CD4-positive, alpha-beta T cell treated with Interferon alpha-2 for 1 hour (primary cell): ENCODE data around the gene SLC25A1.

ENCODE experiments used
- DNase-seq, 2 donors: peaks; one replicate each; pipeline ENCODE4 v3.0.0-alpha.2; 2020 to 2022

The SLC25A1 gene

GRCh38 chr22:19180234-19180633 lies 1.7 kb upstream of the SLC25A1 start:
- no peak for DNase-seq

DNA sequence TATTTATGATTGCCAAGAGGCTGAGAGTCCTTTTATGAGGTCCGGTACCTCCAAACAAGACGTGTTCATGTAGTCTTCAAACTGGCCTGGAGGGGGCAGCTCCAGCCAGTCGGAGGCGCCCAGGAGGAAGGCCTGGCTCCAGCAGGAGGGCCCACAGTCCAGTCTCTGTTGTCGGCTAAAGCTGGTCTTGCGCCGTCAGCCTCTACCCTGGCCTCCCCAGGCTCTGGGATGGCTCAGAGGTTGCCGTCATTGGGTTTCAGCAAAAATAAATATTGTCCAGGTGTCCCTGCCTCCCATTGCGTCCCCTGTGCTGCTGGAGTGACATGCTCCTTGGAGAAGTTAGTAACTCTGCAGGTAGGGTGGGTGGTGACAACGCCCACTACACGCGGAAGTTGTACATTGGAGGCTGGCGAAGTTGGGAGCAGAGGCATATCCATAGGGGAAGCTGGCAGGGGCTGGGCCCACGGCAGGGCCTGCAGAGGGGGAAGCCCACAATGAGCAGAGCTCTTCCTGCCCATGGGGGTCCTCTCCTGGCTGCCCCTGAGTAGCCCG lies 1.0 kb upstream of the SLC25A1 start:
- peak; percentile 54 to 61 for DNase-seq

DNA sequence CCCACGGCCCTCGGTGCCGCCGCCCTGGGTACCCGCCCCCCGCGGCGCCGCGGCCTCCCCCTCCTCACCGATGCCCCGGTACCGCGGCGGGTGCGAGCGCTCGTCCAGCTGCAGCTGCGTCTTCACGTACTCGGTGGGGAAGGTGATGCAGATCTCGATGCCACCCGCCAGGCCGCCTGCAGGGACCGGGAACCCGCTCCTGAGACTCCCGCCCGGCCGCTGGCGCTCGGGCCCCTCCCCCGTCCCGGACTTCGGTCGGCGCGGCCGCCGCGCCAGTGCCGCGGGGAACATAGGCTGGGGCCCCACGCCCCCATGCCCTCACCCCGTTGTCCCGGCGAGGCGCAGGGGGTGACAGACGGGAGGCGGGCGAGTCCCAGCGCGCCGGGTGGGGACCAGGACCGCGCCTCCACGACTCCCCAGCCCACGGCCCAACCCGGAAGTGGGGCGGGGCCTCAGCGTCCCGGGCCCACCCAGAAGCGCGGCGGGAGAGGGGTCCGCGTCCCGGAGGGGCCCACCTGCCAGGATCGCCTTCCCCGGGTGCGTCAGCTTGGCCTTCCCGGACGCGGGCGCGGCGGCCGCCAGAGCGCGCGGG lies 375 bp downstream of the SLC25A1 start:
- peak; percentile 30 to 61 for DNase-seq

GRCh38 chr22:19177164-19178064 lies 1.1 kb downstream of the SLC25A1 start:
- DNase-seq: no peak

GRCh38 chr22:19176732-19177131 lies 1.8 kb downstream of the SLC25A1 start:
- no peak for DNase-seq

DNA sequence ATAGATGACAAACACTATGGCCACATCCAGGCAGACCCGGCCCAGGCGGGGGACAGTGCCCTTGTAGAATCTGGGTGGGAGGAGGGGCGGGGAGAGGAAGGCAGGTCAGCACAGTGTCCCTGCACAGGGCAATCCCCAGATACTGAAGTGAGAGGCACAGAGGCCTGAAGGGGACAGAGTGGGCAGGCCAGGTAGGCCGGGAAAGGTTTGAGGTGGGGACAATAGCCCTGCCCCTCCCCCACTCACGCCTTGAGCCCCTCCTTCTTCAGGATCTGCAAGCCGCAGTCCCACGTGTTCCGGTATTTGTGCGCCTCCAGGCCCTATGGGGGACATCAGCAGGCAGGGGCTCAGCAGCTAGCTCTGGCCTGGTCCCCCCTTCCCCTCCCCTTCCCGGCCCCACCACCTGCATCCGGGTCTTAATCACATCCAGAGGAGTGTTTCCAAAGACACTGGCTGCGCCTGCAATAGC lies 2.3 kb downstream of the SLC25A1 start:
- no peak for DNase-seq

GRCh38 chr22:19175602-19176174 lies 2.8 kb downstream of the SLC25A1 start:
- DNase-seq: no peak

GRCh38 chr22:19175026-19175601 lies 3.4 kb downstream of the SLC25A1 start:
- DNase-seq: no peak

GRCh38 chr22:19174106-19175025 lies 4.2 kb downstream of the SLC25A1 start:
- peak in 1 of 2 donors; percentile 45 for DNase-seq

- no peak for DNase-seq
Observed at GRCh38 chr22:19173047-19174035, 5.2 kb downstream of the SLC25A1 start.

- no peak for DNase-seq
Observed at GRCh38 chr22:19172213-19173046, 6.1 kb downstream of the SLC25A1 start.

- no peak for DNase-seq
Observed at GRCh38 chr22:19169947-19170318, 8.6 kb downstream of the SLC25A1 start.

- no peak for DNase-seq
Observed at GRCh38 chr22:19169002-19169946, 9.3 kb downstream of the SLC25A1 start.

DNA sequence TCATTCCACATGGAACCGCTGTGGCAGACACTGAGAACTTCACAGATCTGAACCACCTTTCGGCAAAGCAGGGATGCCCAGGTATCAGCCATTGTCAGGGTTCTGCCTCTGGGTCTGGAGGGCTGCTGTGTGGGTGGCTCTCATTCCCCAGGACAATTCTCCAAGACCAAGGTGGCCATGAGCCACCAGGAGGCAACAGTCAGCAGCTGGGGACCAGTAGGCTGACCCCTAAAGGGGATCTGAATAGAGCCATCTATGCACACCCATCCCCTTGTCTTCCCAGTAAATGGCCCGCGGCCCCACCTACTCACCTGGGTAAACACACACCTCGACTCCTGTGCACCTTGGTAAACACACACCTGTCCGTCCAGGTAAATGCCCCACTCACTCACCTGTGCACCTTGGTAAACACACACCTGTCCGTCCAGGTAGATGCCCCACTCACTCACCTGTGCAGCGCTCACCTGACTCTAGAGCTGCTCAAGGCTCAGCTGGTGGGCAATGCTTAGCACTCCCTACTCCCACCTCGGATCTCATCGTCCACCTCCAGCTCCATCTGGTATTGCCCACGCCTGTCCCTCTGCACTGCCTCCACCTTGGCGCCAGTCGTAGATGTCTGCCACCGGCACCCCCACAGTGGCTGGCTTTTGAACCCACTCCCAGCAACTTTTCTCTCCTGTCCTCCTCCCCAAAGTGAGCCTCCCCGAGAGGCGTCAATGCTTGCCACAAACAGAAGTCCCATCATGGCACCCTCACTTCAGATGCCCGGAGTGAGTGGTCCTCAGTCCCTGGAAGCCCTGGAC lies 10.2 kb downstream of the SLC25A1 start:
- no peak for DNase-seq

GRCh38 chr22:19167106-19167869 lies 11.2 kb downstream of the SLC25A1 start:
- no peak for DNase-seq

DNA sequence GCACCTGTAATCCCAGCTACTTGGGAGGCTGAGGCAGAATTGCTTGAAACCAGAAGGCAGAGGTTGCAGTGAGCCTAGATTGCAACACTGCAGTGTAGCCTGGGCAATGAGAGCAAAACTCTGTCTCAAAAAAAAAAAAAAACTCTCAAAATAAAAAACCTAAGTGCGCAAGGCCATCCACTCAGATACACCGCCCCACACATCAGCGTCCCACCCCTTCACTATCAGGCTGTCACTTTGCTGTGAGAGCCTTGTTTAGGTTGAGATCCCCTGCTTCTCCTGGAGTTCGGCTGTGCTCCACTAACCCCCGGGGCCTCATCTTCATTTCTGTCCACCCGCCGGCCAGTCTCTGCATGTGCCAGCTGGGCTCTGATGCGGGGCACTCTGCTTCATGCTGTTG lies 12.1 kb downstream of the SLC25A1 start:
- no peak for DNase-seq

GRCh38 chr22:19164425-19164824 lies 14.1 kb downstream of the SLC25A1 start:
- no peak for DNase-seq
